ENCODE data around the gene SLC31A2.
"Not testable (repeated sequence)": the region's sequence is repeated elsewhere in the genome, so short reads cannot be mapped to it uniquely, and the experiment has no call there.

GRCh38 chr9:113111065-113111951, 39.5 kb upstream of the SLC31A2 start:
- not testable (repeated sequence) for TF ChIP-seq EZH2 (IDR thresholded peaks at IDR 0.05; ENCODE audit: low read length, missing control alignments); CTCF (conservative IDR thresholded peaks at IDR 0.05 in 1 of 2, IDR thresholded peaks at IDR 0.05 in 1 of 2; ENCODE audit: low read depth in 1 of 2, low read length in 2 of 2)

Measured in fibroblast of lung (primary cell).